OCI-LY3 (cell line): ENCODE results near the gene TSPOAP1.

Source experiments
- H2AFZ ChIP-seq: fragments of 200-600, 300-600 bp; shearing (Covaris generic); 2 replicates; pipeline ENCODE4 v1.6.0; 2014; ENCODE audit warnings: antibody characterized with exemption, low read depth, low read length
- H3K27ac ChIP-seq: fragments of 200-600, 300-600 bp; sonication (generic); 2 replicates; pipeline ENCODE4 v1.5.1; 2014; ENCODE audit warnings: mild to moderate bottlenecking, low read length, moderate library complexity, mixed read lengths
- H3K27me3 ChIP-seq: fragments of 200-600, 300-600 bp; sonication (generic); 2 replicates; pipeline ENCODE4 v1.6.1; 2014; ENCODE audit warnings: low read depth, low read length, mixed read lengths
- H3K36me3 ChIP-seq: fragments of 200-600, 300-600 bp; sonication (generic); replicated peaks from 2 replicates; pipeline ENCODE3; 2014; ENCODE audit warnings: low read depth, low read length, mixed read lengths
- H3K4me1 ChIP-seq: fragments of 300-600, 200-600 bp; sonication (generic); 2 replicates; pipeline ENCODE4 v1.6.1; 2014; ENCODE audit warnings: low read length, mixed read lengths
- H3K4me2 ChIP-seq: fragments of 200-600, 300-600 bp; sonication (generic); 2 replicates; pipeline ENCODE4 v1.6.1; 2014; ENCODE audit warnings: low read length, mixed read lengths
- H3K4me3 ChIP-seq: fragments of 300-600, 200-600 bp; sonication (generic); 2 replicates; pipeline ENCODE4 v1.5.1; 2014; ENCODE audit warnings: antibody characterized with exemption, mild to moderate bottlenecking, low read length, moderate library complexity
- H3K79me2 ChIP-seq: fragments of 300-600, 200-600 bp; shearing (Covaris generic); 2 replicates; pipeline ENCODE4 v1.6.1; 2014; ENCODE audit warnings: mild to moderate bottlenecking, low read length, mixed read lengths
- H3K9ac ChIP-seq: fragments of 300-600, 200-600 bp; shearing (Covaris generic); 2 replicates; pipeline ENCODE4 v1.6.0; 2014; ENCODE audit warnings: mild to moderate bottlenecking, low read length, moderate library complexity
- H3K9me3 ChIP-seq: fragments of 200-600, 300-600 bp; shearing (Covaris generic); 2 replicates; pipeline ENCODE4 v1.6.1; 2014; ENCODE audit warnings: low read length, mixed read lengths; ENCODE audit not compliant: insufficient read depth
- H4K20me1 ChIP-seq: fragments of 200-600, 300-600 bp; sonication (generic); 2 replicates; pipeline ENCODE4 v1.6.1; 2016; ENCODE audit warnings: low read length, mixed read lengths; ENCODE audit not compliant: insufficient read depth
- CTCF ChIP-seq: fragments of 200-600, 300-600 bp; sonication (generic); IDR thresholded peaks from 2 replicates; pipeline ENCODE4 v1.5.1; 2014; ENCODE audit warnings: antibody characterized with exemption, low read length, low read depth
- EZH2phosphoT487 ChIP-seq: fragments of 200-600 bp; shearing (Covaris generic); IDR thresholded peaks from 2 replicates; pipeline ENCODE4 v1.6.1; 2018; ENCODE audit warnings: antibody characterized with exemption, mixed run types, low read depth

TSPOAP1 gene

DNA sequence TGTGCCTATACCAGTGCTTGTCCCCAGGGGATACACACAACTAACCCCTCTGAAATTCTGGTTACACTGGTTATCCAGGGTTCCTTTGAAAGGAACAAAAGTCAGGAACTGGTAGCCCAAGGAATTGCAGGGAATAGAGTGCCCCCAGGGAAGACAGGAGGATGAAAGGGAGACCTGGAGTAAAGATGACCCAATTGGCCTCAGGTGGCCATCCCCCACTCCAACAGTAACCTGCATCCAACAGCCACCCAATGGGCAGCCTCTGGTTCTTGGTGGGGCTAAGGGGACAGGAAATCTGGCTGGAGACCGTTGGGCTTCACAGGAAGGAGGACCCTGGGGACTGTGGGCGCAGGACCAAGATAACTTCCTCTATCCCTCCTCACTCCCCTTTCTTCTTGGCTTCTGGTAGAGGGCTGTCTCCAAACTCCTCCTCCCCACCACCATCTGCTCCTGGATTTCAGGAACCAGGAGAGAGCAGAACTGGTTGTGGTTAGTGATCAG lies 47.0 kb downstream of the TSPOAP1 start:
- no peak overlapping the region for H3K27ac ChIP-seq
- H3K9me3 ChIP-seq: no peaks in the 10 kb centered on the region
- H4K20me1 ChIP-seq: no peaks in the 10 kb centered on the region
- TF ChIP-seq EZH2phosphoT487: no peak
- TF ChIP-seq CTCF: no peak
- H3K27me3 ChIP-seq: no peaks in the 10 kb centered on the region; the same call in 1 of the 2 replicates
- no peak overlapping the region for H3K9ac ChIP-seq
- H2AFZ ChIP-seq: no peak overlapping the region
- H3K79me2 ChIP-seq: no peaks in the 10 kb centered on the region
- H3K4me3 ChIP-seq: no peak overlapping the region
- H3K4me1 ChIP-seq: no peaks in the 10 kb centered on the region
- no peaks in the 10 kb centered on the region for H3K36me3 ChIP-seq
- no peak overlapping the region for H3K4me2 ChIP-seq

DNA sequence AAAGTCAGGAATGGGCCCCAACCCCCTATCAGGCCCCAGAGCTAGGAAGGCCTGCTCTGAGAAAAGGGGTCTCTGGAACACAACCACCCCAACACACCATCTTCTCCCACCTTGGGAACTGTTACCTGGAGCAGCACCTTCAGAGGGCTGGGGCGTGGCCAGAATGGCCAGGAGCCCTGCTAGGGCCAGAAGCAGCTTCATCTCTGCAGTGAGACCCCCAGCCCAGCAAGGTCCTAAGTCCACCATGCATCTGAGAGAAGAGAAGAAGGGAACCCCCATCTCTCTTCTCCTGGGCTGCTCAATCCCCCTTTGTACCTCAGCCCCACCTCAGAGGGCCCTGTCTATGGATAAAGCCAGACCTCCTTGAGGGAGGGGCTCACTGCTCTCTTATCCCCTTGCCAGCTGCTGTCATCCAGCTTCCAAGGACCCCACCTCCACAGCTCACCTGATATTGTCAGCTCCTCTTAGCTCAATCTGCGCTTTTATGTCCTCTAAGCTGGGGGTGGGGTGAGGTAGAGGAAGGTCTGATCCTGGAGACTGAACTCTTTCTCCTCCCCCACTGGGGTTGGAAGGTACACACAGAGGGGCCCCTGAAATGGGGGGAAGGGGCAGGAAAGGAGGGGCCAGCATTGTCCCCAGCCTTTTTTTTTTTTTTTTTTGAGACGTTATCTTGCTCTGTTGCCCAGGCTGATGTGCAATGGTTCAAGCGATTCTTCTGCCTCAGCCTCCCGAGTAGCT lies 47.9 kb downstream of the TSPOAP1 start, which contains the start of gene MPO:
MPO (minus strand) TSS at position 456 of the 738 bp plus-strand sequence; CDS start at position 279, 177 bp downstream.
- TF ChIP-seq CTCF: no peak
- TF ChIP-seq EZH2phosphoT487: no peak
- Histone ChIP-seq H3K27ac (no peak within 1 kb of the TSS), H2AFZ (no peak within 1 kb of the TSS), H3K9ac (no peak within 1 kb of the TSS), H4K20me1 (no peaks in the 10 kb centered on the region), H3K79me2 (no peaks in the 10 kb centered on the region), H3K4me3 (no peak within 1 kb of the TSS), H3K4me1 (no peaks in the 10 kb centered on the region), H3K4me2 (no peak within 1 kb of the TSS), H3K9me3 (no peaks in the 10 kb centered on the region), H3K27me3 (peaks cover 6% of the 10 kb centered on the region; the same call in 1 of the 2 replicates), H3K36me3 (no peaks in the 10 kb centered on the region)

DNA sequence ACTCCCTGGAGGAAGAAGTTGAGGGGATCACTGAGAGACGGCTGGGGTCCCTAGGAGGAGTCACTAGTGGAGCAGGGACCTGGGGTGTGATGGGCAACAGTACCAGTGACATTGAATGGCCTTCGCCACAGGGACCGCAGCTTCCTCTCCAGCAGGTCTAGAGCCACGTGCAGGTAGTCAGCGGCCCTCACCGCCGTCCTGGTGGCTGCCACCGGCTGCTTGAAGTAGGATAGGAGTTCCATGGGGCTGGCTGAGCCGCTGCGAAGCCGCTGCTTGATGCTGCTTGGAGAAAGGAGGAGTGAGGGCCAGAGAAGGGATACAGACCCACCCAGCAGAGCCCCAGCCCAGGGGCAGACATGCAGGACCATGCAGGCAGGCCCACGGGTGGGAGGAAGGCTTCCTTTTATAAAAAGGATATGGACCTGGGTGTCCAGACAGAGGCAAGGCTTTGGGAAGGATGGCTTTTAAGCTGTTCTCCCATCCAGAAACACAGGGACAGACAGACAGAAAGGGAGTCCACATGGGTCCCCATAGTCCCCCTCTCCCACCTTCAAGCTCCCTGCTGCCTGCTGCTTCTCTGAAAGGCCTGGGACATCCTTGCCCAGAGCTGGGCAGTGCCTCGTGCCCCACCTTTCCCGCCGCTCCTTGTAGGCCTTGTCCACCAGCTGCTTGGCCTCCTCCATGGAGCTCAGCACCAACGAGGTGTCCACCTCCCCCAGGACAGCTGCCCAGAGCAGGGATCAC lies 48.7 kb downstream of the TSPOAP1 start:
- no peaks in the 10 kb centered on the region for H3K4me1 ChIP-seq
- H2AFZ ChIP-seq: no peak overlapping the region
- H3K36me3 ChIP-seq: no peaks in the 10 kb centered on the region
- no peak overlapping the region for H3K27ac ChIP-seq
- H3K27me3 ChIP-seq: peaks cover 8% of the 10 kb centered on the region; the same call in 1 of the 2 replicates
- TF ChIP-seq CTCF (no peak), EZH2phosphoT487 (no peak)
- H4K20me1 ChIP-seq: no peaks in the 10 kb centered on the region
- H3K9ac ChIP-seq: no peak overlapping the region
- no peaks in the 10 kb centered on the region for H3K9me3 ChIP-seq
- no peaks in the 10 kb centered on the region for H3K79me2 ChIP-seq
- no peak overlapping the region for H3K4me3 ChIP-seq
- H3K4me2 ChIP-seq: no peak overlapping the region

DNA sequence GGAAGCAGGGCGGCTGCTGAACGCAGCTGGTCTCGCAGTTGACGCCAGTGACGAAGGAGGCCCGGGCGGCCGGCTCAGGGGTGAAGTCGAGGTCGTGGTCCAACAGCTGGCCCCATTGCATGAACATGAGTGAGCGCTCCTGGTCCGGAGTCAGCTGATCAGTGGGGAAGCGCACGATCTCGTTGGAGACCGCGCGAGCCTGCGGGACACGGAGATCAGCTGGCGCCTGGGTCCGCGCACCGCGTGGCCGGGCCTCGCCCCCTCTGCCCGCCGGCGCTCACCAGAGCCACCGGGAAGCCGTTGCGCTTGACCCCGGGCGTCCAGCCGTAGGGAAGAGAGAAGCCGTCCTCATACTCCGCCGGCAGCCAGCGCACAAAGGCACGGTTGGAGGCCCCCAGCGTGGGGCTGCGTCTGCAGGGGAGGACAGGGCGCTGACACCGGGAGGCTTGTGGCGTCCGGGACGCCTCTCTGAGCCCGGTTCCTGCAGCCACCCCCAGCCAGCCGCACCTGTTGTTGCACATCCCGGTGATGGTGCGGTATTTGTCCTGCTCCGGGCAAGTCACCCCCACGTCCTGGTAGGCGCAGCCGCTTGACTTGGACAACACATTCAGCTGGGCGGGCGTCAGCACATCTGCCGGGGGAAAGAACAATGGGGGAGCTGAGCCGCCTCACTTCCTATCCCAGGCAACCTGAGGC lies 49.4 kb downstream of the TSPOAP1 start:
- no peak overlapping the region for H3K4me3 ChIP-seq
- no peak overlapping the region for H3K27ac ChIP-seq
- H3K9me3 ChIP-seq: no peaks in the 10 kb centered on the region
- peaks cover 9% of the 10 kb centered on the region; the same call in 1 of the 2 replicates for H3K27me3 ChIP-seq
- H3K4me2 ChIP-seq: no peak overlapping the region
- no peaks in the 10 kb centered on the region for H3K79me2 ChIP-seq
- H3K4me1 ChIP-seq: no peaks in the 10 kb centered on the region
- H2AFZ ChIP-seq: no peak overlapping the region
- no peaks in the 10 kb centered on the region for H3K36me3 ChIP-seq
- TF ChIP-seq EZH2phosphoT487 (no peak), CTCF (no peak)
- H4K20me1 ChIP-seq: no peaks in the 10 kb centered on the region
- H3K9ac ChIP-seq: no peak overlapping the region
